Activated T-cell treated with anti-CD3 and anti-CD28 coated beads for 48 hours (primary cell): ENCODE data around the gene PFN2.
A peak's percentile ranks its signal among the peaks of the same experiment; 100 is the strongest.
"Not testable (repeated sequence)": the region's sequence is repeated elsewhere in the genome, so short reads cannot be mapped to it uniquely, and the experiment has no call there.

Experiments used
- DNase-seq: peaks from one replicate; pipeline ENCODE4 v3.0.0-alpha.2; 2020; ENCODE audit warnings: low read depth

Gene PFN2, protein sequence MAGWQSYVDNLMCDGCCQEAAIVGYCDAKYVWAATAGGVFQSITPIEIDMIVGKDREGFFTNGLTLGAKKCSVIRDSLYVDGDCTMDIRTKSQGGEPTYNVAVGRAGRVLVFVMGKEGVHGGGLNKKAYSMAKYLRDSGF

DNA sequence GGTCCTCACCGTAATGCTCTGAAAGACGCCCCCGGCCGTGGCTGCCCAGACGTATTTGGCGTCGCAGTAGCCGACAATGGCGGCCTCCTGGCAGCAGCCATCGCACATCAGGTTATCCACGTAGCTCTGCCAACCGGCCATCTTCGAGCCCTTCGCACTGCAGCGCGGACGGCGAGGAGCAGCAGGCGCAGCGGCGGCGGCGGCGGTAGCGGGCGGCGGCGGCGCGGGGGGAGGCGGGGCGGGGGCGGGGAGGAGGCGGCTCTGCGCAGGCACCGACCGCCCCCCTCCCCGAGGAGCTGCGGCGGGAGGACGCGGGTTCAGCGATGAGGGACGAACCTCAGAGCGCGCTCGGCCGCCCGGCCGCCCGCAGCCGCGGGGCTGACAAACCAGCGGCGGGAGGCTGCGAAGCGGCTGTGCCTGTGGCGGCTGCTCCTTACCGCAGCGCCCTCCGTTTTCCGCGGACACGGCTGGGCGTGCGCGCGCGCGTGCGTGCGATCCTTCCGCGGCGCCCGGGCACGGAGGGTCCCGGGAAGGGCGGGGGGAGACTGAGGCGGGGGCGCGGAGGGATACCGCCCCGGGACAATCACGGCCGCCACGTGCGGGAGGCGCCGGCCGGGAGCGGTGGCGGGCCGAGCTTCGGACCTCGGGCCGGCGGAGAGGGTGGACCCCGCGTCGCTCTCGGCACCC is at the start of gene PFN2:
Gene PFN2 (minus strand): TSS at position 180 of the 687 bp plus-strand sequence. CDS start 39 bp downstream, at position 141.
- DNase-seq, result peak; percentile 31

DNA sequence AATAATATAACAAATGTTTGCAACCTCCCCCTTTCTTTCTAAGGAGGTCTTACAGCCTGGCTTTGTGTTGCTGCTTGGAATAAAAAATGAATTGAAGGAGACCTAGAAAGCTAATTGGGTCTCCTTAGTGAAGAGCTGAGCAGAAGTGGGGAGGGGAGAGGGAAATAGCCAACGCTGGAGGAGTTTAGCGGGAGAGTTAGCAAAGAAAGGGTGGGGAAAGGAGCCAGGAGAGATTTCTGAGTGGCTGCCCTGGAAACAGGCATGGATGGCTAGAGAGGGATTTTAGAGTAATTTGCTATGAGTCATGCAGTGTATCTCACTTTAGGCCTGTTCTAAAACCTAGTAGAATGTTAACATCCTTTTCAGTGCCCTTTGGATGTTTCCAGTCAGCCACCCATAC is 45.2 kb upstream of the PFN2 start:
- no peak for DNase-seq

DNA sequence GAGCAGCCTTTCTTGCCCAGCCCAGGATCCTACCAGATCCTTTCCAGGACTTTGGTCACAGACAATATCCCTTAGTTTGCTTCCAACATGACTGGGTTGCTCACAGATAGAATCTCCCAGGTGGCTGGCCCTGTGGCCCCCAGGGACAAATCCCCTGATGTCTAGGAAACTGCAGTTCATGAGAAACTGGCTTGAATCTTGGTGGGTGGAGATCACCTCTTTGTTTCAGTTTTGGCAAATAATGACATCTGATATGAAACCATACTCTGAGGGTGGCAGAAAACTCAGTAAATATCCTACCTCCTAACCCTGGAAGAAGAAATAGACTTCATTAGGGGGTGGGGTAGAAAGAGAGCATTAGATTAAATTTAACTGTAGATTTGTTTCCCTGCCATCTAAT is 44.1 kb upstream of the PFN2 start:
- no peak for DNase-seq

- no peak for DNase-seq
Measured at GRCh38 chr3:150013801-150014200, 43.1 kb upstream of the PFN2 start.

GRCh38 chr3:150006794-150007193 is 36.1 kb upstream of the PFN2 start:
- DNase-seq, result no peak

GRCh38 chr3:150005243-150006112 is 34.8 kb upstream of the PFN2 start:
- DNase-seq, result no peak

- DNase-seq, result no peak
Measured at GRCh38 chr3:150000641-150001040, 29.9 kb upstream of the PFN2 start.

- no peak for DNase-seq
Measured at GRCh38 chr3:149999421-149999820, 28.7 kb upstream of the PFN2 start.

GRCh38 chr3:149998946-149999345 is 28.3 kb upstream of the PFN2 start:
- no peak for DNase-seq

DNA sequence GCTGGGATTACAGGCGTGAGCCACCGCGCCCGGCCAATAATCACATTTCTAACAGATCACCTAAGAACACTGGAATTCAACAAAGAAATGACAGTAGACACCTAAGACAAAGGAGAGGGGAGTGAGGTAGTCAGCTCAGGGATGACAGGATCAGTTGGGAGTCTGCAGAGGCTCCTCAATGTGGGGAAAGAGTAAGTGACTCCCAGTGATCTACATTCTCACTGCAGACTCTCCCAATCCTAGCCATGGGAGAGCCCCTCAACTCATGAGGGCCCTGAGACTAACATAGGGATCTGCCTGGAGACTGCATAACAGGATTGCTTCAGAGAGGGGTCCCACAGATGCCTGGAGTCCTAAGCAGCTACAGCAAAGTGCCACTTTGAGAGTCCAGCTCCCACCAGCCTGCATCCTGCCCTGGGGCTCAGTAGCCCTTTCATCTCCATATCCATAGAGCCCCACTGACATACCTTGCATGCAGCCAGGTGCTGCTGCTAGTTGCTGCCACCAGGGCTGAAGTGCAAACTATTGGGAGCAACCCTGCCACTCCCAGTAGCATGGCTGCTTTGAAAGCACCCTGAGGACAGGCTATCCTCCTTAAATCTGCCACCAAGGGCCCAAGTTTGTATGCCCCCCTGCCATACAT is 21.8 kb upstream of the PFN2 start:
- no peak for DNase-seq

DNA sequence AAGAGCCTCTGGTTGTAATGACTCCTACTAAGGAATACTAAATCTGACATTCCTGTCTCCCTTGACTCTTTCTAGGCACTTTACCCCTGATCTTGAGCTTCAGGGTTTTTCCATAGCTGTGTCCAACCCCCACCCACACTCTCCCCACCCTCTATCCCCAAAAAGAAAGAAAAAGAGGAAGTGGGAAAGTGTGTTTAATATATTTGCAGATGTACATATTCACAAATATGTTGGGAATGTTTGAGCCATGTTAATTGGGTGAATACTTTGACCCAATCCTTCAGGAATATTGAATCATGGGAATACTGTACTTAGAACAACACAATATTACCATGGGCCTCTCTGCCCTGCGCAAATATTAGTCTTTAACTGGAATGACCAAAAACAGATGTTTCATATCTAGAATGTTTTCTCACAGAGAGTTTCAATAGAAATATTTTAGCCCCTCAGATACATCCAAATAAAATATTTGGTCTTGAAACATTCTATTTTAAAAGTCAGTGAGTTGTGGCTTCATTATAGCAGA is 19.8 kb upstream of the PFN2 start:
- no peak for DNase-seq

DNA sequence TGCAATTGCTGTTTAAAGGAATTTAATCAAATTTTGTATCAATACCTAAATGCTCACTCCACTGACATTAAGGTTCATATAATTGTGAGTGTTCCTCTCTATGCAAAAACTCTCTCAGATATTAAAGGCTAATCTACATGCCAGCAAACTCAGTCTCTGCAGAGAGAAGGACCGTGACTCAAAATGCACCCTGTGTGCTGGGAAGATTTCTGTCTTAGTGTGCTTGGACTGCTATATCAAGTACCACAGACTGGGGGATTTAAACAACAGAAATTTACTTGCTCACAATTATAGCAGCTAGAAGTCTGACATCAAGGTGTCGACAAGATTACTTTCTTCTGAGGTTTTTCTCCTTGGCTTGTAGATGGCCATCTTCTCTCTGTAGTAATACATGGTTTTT is 18.6 kb upstream of the PFN2 start:
- DNase-seq, result no peak

DNA sequence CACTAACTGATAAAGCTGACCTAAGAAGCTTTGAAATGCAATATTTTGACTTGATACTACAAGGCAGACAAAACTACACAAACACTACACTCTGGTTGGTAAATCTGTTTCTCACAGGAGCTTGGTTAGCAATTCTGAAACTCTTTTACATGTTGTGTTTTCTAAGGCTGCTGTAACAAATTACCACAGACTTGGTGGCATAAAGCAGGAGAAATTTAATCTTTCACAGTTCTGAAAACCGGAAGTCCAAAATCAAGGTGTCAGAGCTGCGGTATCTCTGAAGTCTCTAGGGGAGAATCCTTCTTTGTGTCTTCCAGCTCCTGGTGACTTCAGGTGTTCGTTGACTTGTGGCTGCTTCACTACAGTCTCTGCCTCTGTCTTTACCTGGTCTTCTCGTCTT is 12.9 kb upstream of the PFN2 start:
- no peak for DNase-seq

GRCh38 chr3:149983053-149983452 is 12.4 kb upstream of the PFN2 start:
- not testable (repeated sequence) for DNase-seq

GRCh38 chr3:149981979-149982378 is 11.3 kb upstream of the PFN2 start:
- not testable (repeated sequence) for DNase-seq

GRCh38 chr3:149977386-149977785 is 6.7 kb upstream of the PFN2 start:
- DNase-seq, result no peak

GRCh38 chr3:149975919-149976318 is 5.2 kb upstream of the PFN2 start:
- no peak for DNase-seq

DNA sequence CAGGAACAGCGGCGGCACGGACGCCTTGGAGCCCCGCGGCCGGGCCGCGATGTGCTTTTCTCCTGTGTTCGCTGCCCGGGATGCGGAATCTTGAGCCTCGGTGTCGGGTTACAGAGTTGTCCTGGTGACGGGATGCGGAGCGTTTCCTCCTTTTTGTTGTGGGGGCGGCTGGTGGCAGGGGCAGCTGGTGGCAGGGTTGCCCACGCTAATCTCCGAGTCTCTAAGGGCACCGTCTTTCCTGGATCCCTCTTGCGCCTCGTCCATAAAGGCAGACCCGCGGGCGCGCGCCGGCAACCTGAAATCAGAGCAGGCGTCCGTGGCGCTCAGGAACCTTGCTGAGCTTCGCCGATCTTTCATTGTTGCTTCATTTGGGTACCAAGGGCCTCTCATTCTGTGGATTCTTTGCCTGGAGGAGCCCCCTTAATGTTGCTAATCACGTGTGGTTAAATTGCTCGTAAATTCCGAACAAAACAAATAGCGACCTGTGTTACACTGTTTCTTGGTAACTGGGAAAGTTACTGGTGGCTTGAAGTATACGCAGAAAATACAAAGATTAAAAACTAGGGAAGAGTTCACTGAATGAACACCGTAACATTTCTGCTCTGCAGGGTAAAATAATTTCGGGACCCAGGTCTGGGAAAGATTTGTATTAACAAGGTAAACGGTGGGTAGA is 844 bp upstream of the PFN2 start:
- peak; percentile 6 for DNase-seq

DNA sequence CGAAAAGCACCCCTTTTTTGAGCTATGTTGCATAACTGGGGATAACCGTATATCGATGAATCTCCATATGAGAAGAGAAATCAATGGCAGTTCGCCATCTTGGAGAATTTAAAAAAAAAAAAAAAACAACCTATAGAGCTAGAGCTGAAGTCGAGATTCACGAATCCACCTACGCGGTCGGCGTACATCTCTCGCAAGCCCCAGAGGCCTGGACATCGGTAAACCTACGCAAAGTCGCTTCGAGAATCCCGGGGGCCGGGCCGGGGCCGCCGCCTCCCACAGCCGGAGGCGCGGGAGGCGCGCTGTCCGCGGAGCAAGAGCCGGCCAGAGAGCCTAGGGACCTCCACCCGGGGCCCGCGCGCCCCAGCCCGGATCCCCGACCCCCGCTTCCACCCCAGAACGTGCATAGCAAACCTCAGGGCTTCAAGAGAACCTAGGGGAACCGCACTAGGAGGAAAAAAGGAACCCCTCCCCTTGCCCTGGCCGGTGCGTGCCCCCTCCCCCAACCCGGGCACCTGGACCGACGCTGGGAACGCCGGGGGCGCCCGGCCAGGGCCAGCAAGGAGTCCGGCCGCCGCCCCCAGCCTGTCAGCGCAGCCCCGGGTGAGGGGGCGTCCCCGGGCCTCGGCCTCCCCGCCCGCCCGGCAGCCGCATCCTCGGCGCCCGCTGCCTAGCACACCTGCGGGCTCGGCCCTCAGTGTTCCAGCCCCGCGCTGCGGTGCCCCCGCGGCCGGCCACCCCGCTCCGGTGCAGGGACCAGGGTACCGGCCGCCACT is 567 bp downstream of the PFN2 start:
- peak; percentile 54 for DNase-seq

DNA sequence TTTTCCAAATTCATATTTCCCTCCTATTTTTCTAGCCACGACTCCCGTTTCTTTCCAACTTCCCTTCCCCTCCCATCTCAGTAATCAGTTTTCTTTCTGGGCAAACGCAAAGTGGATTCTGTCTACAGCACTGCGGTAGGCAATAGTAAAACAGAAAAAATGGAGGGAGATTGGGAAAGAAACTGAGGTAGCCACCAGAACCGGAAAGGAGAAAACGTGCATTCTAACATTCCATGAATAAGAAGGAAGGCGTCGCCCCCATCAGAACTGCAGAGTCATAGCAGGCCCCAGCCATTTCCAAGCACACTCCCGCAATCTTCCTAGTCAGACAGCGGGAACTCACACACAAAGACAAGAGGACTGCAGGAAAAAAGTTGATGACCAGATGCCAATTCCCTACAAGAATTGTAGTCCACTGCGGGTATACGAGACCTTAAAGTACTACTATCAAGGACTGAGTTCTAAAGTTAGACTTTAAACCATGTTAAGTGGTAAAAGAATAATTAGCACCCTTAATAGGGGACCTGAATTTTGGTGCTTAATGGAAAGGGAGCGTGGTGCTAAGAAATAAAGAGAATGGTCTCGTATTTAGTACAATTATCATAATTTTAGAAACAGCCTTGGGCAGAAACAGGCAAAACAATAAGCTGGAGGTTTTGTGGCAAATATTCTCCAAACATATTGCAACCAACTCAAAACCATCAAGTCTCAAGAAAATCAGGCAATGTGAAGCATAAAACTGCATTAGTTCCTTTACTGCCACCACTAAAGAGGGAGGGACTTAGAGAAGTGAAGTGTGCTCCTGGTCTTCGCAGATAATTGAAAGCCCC is 1.4 kb downstream of the PFN2 start:
- no peak for DNase-seq
